Lung (tissue), 12 donors: Measurements from ENCODE around the gene ARHGAP15. TPM values are rescaled to one million over a fixed set of nuclear protein-coding genes. Genes with fewer than 3 reads are reported as not detected.

ENCODE experiments used
- ATAC-seq: fragments of 200-7000 bp; cut with Tn5 transposase; one replicate; pipeline ENCODE4 v1.9.1; 2020; ENCODE audit warnings: moderate number of reproducible peaks; ENCODE audit not compliant: insufficient read depth, low FRiP score
- DNase-seq, 3 donors: peaks; one replicate each; pipeline ENCODE4 v3.0.0-alpha.2; 2013 to 2017
- H3K27ac ChIP-seq, 2 donors: one replicate each; pipeline ENCODE4 v1.5.1; 2013; ENCODE audit warnings: mild to moderate bottlenecking in 2 of 2, moderate library complexity in 2 of 2, control low read depth in 1 of 2, inconsistent platforms in 1 of 2, low read depth in 1 of 2, low read length in 1 of 2
- H3K27me3 ChIP-seq, 3 donors: one replicate each; pipeline ENCODE4 v1.5.1; 2013; ENCODE audit warnings: low read length in 2 of 3; ENCODE audit not compliant: control insufficient read depth in 3 of 3, insufficient read depth in 3 of 3
- H3K36me3 ChIP-seq, 4 donors: one replicate each; pipeline ENCODE4 v1.5.1; 2013; ENCODE audit warnings: low read length in 4 of 4, mild to moderate bottlenecking in 1 of 4, moderate library complexity in 1 of 4; ENCODE audit not compliant: control insufficient read depth in 4 of 4, insufficient read depth in 4 of 4
- H3K4me1 ChIP-seq, 5 donors: one replicate each; pipeline ENCODE4 v1.5.1; 2013; ENCODE audit warnings: low read length in 5 of 5, mild to moderate bottlenecking in 2 of 5, moderate library complexity in 1 of 5; ENCODE audit not compliant: control insufficient read depth in 5 of 5, insufficient read depth in 5 of 5
- H3K4me3 ChIP-seq: one replicate; pipeline ENCODE4 v1.5.1; 2013; ENCODE audit warnings: mild to moderate bottlenecking, control low read depth, moderate library complexity
- H3K9ac ChIP-seq, 2 donors: one replicate each; pipeline ENCODE4 v1.5.1; 2013; ENCODE audit warnings: low read length in 2 of 2, control low read depth in 1 of 2; ENCODE audit not compliant: insufficient read depth in 1 of 2
- H3K9me3 ChIP-seq, 4 donors: one replicate each; pipeline ENCODE4 v1.5.1; 2013; ENCODE audit warnings: low read length in 3 of 4, mild to moderate bottlenecking in 1 of 4, moderate library complexity in 1 of 4; ENCODE audit not compliant: control insufficient read depth in 4 of 4, insufficient read depth in 3 of 4
- WGBS, 2 donors: extraction: QIAGEN DNeasy Blood & Tissue Kit; methylation state at CpG; one replicate each; pipeline ENCODE4 v1.1.7; 2013; 5-methylcytosine and 5-hydroxymethylcytosine counted together
- polyA plus RNA-seq, 2 donors: library from polyadenylated mRNA; stranded (reverse); fragments of 200-250 nt; gene quantifications; one replicate each; pipeline ENCODE4 v1.2.1, GENCODE V29; 2013
- total RNA-seq, 2 donors: library from RNA; depleted of rRNA in 1 of 2; stranded (reverse); fragments of >200 nt in 1 of 2; gene quantifications; one replicate each; pipeline ENCODE4 v1.2.1, GENCODE V29; 2014 to 2021
- TF ChIP-seq, protein P1 (sequence below): IDR thresholded peaks from 2 replicates; pipeline ENCODE4 v1.5.1; 2012; ENCODE audit warnings: mild to moderate bottlenecking; ENCODE audit errors: control extremely low read depth, extremely low read depth
- donor health status: control.
- donor health status: control.
- donor health status: Bipolar disorder and iron deficiency.
- donor health status: healthy.
- donor health status: DM: yes; HTN: yes; CAD: no.

ARHGAP15 gene
- total and polyA plus RNA-seq, 4 donors, result 5.9 to 74.3 (median 13.2) TPM

GRCh38 chr2:143230506-143231253 is 101.5 kb downstream of the ARHGAP15 start:
- 71 to 88% methylated on average over 3 of the region's 3 CpGs for WGBS, 2 donors
- Histone ChIP-seq H3K27ac (no peak overlapping the region), H3K36me3 (no peaks in the 10 kb centered on the region), H3K9me3 (peaks cover 0 to 5% (median 2%) of the 10 kb centered on the region in 4 donors), H3K9ac (no peak overlapping the region), H3K4me3 (no peak overlapping the region), H3K27me3 (no peaks in the 10 kb centered on the region), H3K4me1 (no peaks in the 10 kb centered on the region)
- DNase-seq (peak in 1 of 3 donors; percentile 8), ATAC-seq (no peak)
- TF ChIP-seq, protein P1, sequence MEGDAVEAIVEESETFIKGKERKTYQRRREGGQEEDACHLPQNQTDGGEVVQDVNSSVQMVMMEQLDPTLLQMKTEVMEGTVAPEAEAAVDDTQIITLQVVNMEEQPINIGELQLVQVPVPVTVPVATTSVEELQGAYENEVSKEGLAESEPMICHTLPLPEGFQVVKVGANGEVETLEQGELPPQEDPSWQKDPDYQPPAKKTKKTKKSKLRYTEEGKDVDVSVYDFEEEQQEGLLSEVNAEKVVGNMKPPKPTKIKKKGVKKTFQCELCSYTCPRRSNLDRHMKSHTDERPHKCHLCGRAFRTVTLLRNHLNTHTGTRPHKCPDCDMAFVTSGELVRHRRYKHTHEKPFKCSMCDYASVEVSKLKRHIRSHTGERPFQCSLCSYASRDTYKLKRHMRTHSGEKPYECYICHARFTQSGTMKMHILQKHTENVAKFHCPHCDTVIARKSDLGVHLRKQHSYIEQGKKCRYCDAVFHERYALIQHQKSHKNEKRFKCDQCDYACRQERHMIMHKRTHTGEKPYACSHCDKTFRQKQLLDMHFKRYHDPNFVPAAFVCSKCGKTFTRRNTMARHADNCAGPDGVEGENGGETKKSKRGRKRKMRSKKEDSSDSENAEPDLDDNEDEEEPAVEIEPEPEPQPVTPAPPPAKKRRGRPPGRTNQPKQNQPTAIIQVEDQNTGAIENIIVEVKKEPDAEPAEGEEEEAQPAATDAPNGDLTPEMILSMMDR, result no peak

DNA sequence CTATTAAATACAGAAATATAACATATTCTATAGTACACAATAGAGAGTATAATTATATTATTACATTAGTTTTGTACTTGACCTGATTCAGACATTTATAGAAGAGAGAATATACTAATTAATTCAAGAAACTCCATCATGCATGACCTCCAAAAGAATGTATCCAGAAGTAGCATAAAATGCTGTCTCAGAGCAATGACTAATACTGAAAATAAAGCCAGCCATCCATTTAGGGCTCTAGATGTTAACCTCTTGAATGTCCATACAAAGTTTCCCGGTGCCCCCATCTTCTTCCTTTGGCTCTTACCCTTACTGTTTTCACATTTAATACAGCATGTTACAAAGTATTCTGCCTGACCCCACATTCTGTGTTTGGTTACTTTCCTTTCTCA is 102.0 kb downstream of the ARHGAP15 start:
- no peak overlapping the region for H3K27ac ChIP-seq
- ATAC-seq, result no peak
- TF ChIP-seq, protein P1, result no peak
- no peak overlapping the region for H3K4me3 ChIP-seq
- H3K4me1 ChIP-seq, result no peaks in the 10 kb centered on the region
- 87 to 100% methylated on average over 1 of the region's 1 CpG for WGBS, 2 donors
- no peaks in the 10 kb centered on the region for H3K36me3 ChIP-seq
- DNase-seq, result no peak
- H3K27me3 ChIP-seq, result no peaks in the 10 kb centered on the region
- H3K9me3 ChIP-seq, result peaks cover 0 to 5% (median 2%) of the 10 kb centered on the region in 4 donors
- H3K9ac ChIP-seq, result no peak overlapping the region

DNA sequence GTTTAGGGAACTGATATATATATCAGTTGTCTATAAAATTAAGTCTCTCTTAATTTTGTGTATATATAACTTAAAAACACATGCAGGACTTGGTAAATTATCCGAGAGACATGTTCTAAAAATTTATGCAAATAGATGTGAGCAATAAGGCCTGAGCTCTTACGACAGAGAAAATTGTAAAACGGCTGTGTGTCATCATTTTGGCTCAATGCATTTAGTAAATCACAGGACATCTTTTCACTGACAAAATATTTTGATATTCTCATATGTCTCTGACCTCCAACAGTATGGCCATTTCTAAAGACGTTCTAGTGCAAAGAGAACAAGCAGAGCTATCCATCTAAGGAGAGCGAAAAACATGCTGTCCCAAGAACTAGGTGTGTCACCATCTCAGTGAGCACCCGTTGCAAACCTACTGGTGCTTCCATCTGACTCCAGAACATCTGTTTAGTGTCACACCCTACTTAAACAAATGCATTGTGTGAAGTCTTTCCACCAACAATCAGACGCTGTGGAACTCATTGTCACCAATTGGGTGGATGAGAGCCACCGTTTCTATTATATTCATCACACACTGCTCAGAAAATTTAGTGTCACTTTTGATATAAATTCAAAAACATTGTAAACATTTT is 108.0 kb downstream of the ARHGAP15 start:
- WGBS, 2 donors, result 73 to 85% methylated on average over 8 of the region's 8 CpGs
- no peak overlapping the region for H3K27ac ChIP-seq
- TF ChIP-seq, protein P1, result no peak
- DNase-seq (no peak), ATAC-seq (no peak)
- H3K36me3 ChIP-seq, result no peaks in the 10 kb centered on the region
- no peak overlapping the region for H3K4me3 ChIP-seq
- peaks cover 0 to 5% (median 2%) of the 10 kb centered on the region in 4 donors for H3K9me3 ChIP-seq
- no peaks in the 10 kb centered on the region for H3K27me3 ChIP-seq
- no peak overlapping the region for H3K9ac ChIP-seq
- H3K4me1 ChIP-seq, result no peaks in the 10 kb centered on the region
